ACHN (cell line): Measurements from ENCODE around the gene FRAS1.
A peak's percentile ranks its signal among the peaks of the same experiment; 100 is the strongest.

ENCODE experiments used
- DNase-seq: peaks from one replicate; pipeline ENCODE4 v3.0.0-alpha.2; 2015
- in situ Hi-C: cut with HindIII; loops from 2 replicates; pipeline ENCODE4 v1.10.0; 2017; ENCODE audit warnings: low sequenced_read_pairs, low pct_ligation_motif_present, low pct_unique_long_range_greater_than_20kb

FRAS1 gene

GRCh38 chr4:78561677-78562076, 504.6 kb downstream of the FRAS1 start:
- no peak for DNase-seq
- in situ Hi-C loops: no loop called here

DNA sequence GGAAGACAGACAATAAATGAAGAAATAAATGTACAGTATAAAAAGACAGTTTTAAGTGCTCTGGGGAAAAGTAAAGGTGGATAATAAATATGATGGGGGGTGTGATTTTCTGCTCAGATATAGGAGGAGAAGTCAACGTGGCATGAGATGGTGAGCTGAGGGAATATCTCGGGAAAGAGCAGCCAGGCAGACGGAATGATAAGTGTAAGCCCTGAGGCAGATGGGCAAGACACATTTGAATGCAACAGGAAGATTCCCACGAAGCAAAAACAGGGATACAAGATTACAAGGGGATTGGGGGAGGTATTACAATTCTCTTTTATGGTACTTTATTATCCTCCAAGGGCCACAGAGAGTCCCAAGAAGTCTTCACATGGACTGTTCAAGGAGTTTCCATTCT, 505.6 kb downstream of the FRAS1 start:
- DNase-seq: no peak
- in situ Hi-C loops: no loop called here

DNA sequence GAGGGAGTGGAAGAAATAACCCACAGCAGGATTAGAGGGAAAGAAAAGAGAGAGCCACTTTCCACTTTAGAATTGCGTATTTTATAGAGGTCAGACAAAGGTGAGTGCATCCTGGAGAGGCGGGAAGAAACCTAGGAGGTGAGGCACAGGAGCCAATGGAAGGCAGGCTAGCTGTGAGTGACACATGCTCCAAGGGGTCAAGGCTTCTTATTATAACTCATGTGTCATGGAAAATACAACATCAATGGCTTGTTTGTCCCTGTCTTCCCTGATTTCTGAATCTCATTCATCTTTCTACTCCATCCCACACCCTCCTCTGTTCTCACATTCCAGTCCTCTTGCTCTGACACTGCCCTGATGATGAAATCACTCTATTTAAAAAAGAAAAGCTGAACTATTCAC, 508.8 kb downstream of the FRAS1 start:
- in situ Hi-C loops: no loop called here

DNA sequence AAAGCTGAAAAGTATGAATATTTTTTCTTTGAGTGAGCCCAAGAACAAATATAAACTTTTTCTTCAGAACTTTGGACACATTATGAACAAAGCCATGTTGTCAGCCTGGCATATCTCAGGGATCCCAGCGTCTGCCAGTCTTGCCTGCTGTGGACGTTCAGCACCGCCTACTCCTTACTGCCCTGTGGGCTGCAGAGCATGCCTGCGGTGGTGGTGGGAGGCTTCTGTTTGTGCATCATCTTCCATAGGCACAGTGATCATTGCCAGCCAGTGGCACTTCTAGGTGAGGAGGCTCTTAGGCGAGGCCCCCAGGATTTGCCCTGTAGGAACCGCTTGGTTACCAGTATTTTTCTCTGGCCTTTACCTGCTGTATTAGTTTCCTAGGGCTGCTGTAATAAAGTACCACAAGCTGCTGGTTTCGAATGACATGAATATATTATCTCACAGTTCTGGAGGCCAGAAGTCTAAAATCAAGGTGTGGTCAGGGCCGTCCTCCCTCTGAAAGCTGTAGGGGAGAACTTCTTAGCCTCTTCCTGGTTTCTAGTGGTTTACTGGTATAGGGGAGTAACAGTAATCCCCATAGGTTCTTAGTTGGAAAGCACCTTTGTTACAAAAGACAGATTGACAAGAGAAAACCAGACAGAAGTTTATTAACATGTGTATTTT, 509.8 kb downstream of the FRAS1 start:
- in situ Hi-C loops: no loop called here

More for the DNA sequence above, 508.8 kb downstream of the FRAS1 start:
- peak; percentile 10 for DNase-seq

DNA sequence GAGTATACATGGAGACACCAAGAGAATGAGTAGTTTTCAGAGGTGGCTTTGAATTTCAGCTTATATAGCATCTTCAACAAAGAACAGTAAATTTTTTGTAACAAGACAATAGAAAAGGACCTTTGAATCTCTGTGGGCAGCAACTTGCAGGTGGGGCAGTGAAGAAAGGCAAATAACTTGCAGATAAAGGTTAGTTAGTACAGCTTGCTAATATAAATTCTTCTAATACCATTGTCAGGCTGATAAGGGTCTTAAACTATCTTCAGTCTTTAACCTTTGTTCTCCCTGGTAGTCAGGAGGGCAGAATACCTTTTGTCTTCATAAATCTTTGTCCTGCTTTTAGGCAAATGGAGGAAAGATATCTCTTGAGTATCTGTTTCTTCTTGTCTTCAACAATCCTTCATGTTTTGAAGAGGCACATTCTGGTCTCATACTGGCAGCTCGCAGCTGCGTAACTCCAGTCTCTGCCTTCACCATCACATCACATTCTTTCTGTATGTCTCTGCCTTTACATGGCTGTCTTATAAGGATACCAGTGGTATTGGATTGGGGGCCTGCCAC, 510.5 kb downstream of the FRAS1 start:
- in situ Hi-C loops: no loop called here
- DNase-seq: no peak

More for the DNA sequence above, 509.8 kb downstream of the FRAS1 start:
- no peak for DNase-seq

- in situ Hi-C loops: no loop called here
- DNase-seq: no peak
Observed at GRCh38 chr4:78568640-78569305, 511.6 kb downstream of the FRAS1 start.

GRCh38 chr4:78569306-78569821, 512.2 kb downstream of the FRAS1 start:
- peak; percentile 74 for DNase-seq
- in situ Hi-C loops: no loop called here

DNA sequence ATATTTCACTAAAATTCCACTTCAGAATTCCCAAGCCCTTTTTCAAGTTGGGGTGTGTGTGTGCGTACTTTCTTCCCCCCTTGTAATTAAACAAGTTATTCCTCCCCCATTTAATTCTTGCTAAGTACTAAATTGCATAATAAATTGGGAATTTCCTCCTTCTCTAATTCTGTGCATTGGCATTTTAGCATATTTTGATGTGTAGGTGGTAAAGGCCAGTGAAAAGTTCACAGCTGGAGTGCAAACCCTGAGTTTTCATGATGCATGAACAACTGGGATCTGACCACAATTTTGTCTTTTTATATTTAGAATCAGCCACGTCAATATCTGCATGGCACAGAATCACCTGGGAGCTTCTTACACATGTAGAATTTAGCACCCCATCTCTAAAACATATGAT, 513.0 kb downstream of the FRAS1 start:
- no peak for DNase-seq
- in situ Hi-C loops: no loop called here

DNA sequence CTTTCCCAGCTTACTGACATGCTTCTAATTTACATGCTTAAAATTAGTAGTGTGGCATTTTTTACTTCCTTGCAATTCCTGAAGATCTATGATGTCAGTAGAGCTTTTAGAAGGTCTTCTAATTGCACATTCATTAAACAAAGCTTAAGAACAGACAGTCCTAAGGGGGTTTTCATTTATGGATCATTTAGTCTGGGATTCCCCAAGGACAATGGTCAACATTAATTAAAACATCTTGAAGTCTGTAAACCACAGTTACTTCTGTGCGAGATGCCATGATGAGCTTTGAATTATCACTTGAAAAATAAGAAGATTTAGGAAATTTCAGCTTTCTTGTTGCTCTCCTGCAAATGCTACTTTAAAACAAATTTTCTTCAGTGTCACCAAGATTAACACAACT, 514.7 kb downstream of the FRAS1 start:
- no peak for DNase-seq
- in situ Hi-C loops: no loop called here

DNA sequence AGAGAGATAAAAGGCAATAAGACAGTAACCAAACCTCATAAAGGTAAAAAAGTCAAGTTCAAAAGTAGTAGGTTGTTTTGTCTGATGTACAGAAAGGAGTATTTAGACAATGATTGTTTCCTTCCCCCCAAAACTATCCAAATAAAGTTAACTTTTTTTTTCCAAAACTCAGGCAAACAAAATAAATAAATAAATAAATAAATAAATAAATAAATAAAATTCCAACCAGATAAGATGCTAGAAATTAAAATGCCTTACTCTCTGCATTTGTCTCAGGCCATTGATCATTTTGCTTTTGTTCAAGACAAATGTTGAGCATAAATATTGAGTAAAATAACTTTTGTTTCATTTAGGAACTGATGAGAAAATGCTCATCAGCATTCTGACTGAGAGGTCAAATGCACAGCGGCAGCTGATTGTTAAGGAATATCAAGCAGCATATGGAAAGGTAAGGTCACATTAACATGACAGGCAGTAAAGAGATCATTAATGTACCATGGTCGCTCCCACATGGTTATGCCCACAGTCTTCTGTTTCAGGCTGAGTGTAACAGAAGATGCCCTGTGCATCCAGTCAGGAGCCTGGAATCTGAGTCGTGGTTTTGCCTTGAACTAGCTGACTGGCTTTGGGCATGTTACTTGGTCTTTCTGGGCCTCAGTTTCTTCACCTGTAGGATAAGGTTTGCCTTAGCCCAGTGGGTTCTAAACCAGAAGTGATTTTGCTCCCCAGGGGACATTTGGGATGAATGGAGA, 521.7 kb downstream of the FRAS1 start:
- in situ Hi-C loops: no loop called here
- DNase-seq: no peak

DNA sequence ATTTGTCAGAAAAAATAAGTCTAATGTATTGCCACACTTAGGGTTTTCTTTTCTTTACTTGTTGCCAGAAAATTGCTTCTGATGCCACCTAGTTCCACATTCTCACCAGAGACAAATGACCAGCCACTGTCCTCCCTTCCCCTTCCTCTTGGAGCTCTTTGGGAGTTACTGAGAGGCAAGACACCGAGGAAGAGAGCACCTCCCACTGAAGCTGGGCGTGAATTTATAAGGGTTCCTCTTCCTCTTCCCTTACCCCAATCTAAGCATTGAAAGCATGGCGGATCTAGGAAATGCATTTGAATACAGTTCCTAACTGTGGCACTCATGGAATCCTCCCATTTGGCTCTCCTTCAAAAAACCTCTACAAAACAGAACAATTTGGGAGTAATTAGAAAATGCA, 524.5 kb downstream of the FRAS1 start:
- in situ Hi-C loops: no loop called here
- DNase-seq: no peak

DNA sequence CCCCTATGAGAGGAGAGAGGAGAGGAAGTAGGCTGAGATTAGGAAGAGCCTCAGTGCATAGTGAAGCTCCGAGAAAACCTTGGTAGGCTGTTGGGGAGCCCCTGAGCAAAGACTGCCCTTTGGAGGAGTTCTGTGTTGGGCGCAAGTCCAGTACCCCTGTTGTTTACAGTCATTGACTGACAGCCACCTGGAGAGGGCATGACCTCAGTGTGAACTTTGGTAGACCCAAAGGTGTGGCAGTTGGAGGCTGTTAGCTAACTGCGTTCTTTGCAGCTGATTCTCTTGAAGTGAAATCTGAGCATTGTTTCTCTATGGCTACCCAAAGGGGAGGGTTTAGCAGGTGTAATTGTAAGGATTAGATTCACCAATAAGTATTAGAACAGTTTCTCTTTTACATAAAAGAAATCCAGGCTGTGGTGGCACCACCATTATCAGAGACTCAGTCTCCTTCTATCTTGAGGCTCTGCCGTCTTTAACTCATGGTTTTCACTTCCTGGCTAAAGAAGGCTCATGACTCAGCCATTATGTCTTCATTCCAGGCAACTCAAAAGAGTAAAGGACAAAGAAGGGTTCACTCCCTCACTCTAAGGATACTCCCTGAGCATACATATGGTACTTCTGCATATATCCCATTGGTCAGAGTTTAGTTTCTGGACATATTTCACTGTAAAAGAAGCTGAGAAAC, 527.9 kb downstream of the FRAS1 start:
- no peak for DNase-seq
- in situ Hi-C loops: no loop called here

DNA sequence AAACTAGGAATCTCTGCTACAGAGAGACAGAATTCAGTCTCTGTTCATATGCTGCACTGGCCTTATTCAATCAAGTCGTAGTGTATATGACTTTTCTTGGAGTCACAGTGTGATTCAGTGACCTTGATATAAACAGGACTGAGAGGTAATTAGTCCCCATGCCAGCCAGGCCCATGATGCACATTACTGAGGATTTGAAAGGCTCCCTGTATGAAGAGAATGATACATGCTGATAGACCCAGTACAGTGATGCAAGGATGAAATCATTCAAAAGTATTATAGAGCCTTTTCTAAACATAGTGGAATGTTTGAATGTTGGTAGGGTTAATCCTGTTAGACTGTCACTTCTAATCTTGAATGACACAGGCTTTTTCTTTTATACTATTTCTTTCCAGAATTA, 528.5 kb downstream of the FRAS1 start:
- in situ Hi-C loops: no loop called here
- no peak for DNase-seq

- DNase-seq: no peak
- in situ Hi-C loops: no loop called here
Observed at GRCh38 chr4:78588894-78589545, 531.9 kb downstream of the FRAS1 start.

DNA sequence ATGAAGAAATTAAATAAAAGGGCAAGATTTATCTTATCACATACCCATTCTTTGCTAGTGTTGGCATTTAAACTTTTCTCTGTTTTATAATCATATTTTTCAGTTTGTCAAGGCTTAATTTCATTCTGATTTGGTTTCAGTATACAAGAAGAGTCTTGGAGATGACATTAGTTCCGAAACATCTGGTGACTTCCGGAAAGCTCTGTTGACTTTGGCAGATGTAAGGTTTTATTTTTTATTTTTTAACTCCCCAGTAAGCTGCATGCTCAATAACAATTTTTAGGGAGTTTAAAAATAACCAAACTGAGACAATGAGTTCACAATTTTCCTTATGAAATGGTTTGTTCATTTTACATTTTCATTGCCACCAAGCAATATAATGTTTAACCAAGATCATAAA, 534.3 kb downstream of the FRAS1 start:
- no peak for DNase-seq
- in situ Hi-C loops: no loop called here

- peak; percentile 30 for DNase-seq
- in situ Hi-C loops: no loop called here
Observed at GRCh38 chr4:78592088-78592783, 535.1 kb downstream of the FRAS1 start.
